GM12875 (cell line): ENCODE data around the gene LPP.

Source experiments
- H3K4me3 ChIP-seq: one replicate; pipeline ENCODE4 v1.5.1; 2011; ENCODE audit warnings: low read depth, low read length, control low read depth
- CTCF ChIP-seq: IDR thresholded peaks from 2 replicates; pipeline ENCODE4 v1.5.1; 2011; ENCODE audit warnings: low read depth, mild to moderate bottlenecking, control low read depth, inconsistent platforms, low read length, moderate library complexity, borderline replicate concordance; ENCODE audit not compliant: insufficient read depth

LPP gene

GRCh38 chr3:188243124-188243795, 89.3 kb downstream of the LPP start:
- no peak overlapping the region for H3K4me3 ChIP-seq
- TF ChIP-seq CTCF, result no peak

- TF ChIP-seq CTCF, result no peak
- H3K4me3 ChIP-seq, result no peak overlapping the region
These were observed 90.5 kb downstream of the LPP start for GRCh38 chr3:188244395-188244861.

GRCh38 chr3:188246905-188247304, 92.9 kb downstream of the LPP start:
- no peak for TF ChIP-seq CTCF
- no peak overlapping the region for H3K4me3 ChIP-seq

GRCh38 chr3:188248036-188248561, 94.1 kb downstream of the LPP start:
- no peak for TF ChIP-seq CTCF
- H3K4me3 ChIP-seq, result no peak overlapping the region

GRCh38 chr3:188253123-188253793, 99.3 kb downstream of the LPP start:
- no peak for TF ChIP-seq CTCF
- H3K4me3 ChIP-seq, result no peak overlapping the region

GRCh38 chr3:188253800-188254452, 100.0 kb downstream of the LPP start:
- TF ChIP-seq CTCF, result no peak
- H3K4me3 ChIP-seq, result no peak overlapping the region
